Heart left ventricle (tissue), 16 donors: ENCODE data around the gene TRIP12. TPM values are rescaled to one million over a fixed set of nuclear protein-coding genes. Genes with fewer than 3 reads are reported as not detected.
A peak's percentile ranks its signal among the peaks of the same experiment; 100 is the strongest.

Experiments used
- ATAC-seq, 4 donors: fragments of 200-7000 bp; cut with Tn5 transposase; one replicate each; pipeline ENCODE4 v1.9.1; 2020 to 2022; ENCODE audit warnings: moderate library complexity in 4 of 4, mild to moderate bottlenecking in 3 of 4, moderate number of reproducible peaks in 1 of 4
- DNase-seq, 5 donors: peaks; one replicate each; pipeline ENCODE4 v3.0.0-alpha.2; 2020
- H3K27ac ChIP-seq, 12 donors: fragments of 200-600 bp; sonication (generic) in 4 of 12; one replicate each; pipeline versions ENCODE4 v1.5.0 to v1.8.0; 2016 to 2022; ENCODE audit warnings: mild to moderate bottlenecking in 2 of 12
- H3K27me3 ChIP-seq, 9 donors: fragments of 200-600 bp; sonication (generic) in 2 of 9; one replicate each; pipeline versions ENCODE4 v1.5.1 to v1.8.0; 2016 to 2022; ENCODE audit warnings: mild to moderate bottlenecking in 3 of 9
- H3K36me3 ChIP-seq, 9 donors: fragments of 200-600 bp; sonication (generic) in 2 of 9; one replicate each; pipeline versions ENCODE4 v1.5.0 to v1.8.0; 2018 to 2022; ENCODE audit warnings: mild to moderate bottlenecking in 2 of 9
- H3K4me1 ChIP-seq, 12 donors: fragments of 200-600 bp; sonication (generic) in 4 of 12; one replicate each; pipeline versions ENCODE4 v1.5.0 to v1.8.0; 2016 to 2022; ENCODE audit warnings: mild to moderate bottlenecking in 3 of 12
- H3K4me3 ChIP-seq, 12 donors: fragments of 200-600 bp; sonication (generic) in 4 of 12; one replicate each; pipeline versions ENCODE4 v1.5.0 to v1.8.0; 2017 to 2022; ENCODE audit warnings: mild to moderate bottlenecking in 9 of 12, moderate library complexity in 4 of 12
- H3K9me3 ChIP-seq, 12 donors: fragments of 200-600 bp; sonication (generic) in 4 of 12; one replicate each; pipeline versions ENCODE4 v1.5.0 to v1.8.0; 2016 to 2022; ENCODE audit warnings: mild to moderate bottlenecking in 1 of 12
- POLR2A ChIP-seq, 2 donors: fragments of 450-650 bp; IDR thresholded peaks; one replicate each; pipeline ENCODE4 v1.6.1; 2017; ENCODE audit warnings: antibody characterized with exemption in 2 of 2, mild to moderate bottlenecking in 2 of 2, moderate library complexity in 2 of 2
- WGBS, 4 donors: extraction: QIAGEN DNeasy Blood & Tissue Kit in 2 of 4; methylation state at CpG; one replicate each; pipeline versions ENCODE4 v1.1.5 to v1.1.7; 2013 to 2018; 5-methylcytosine and 5-hydroxymethylcytosine counted together
- intact Hi-C, 10 donors: fragments of 100-400 bp; cut with DNase I; formaldehyde crosslinking; loops; one replicate each; pipeline versions ENCODE4 v1.11.1 to v1.14.2; 2022
- polyA plus RNA-seq, 2 donors: library from polyadenylated mRNA; stranded (reverse); fragments of 200-250 nt; gene quantifications; one replicate each; pipeline ENCODE4 v1.2.3, GENCODE V29; 2013
- total RNA-seq, 9 donors: library from RNA; depleted of rRNA in 2 of 9; stranded (reverse); fragments of >200 nt in 2 of 9; fragmentation: NEBNext Ultra II Directional in 3 of 9; extraction: Animal tissue kit (Norgen Biotek cat#: 25700) in 3 of 9; gene quantifications; one replicate each; pipeline versions ENCODE4 v1.1.0 to v1.2.4, GENCODE V29; 2016 to 2023
- TF ChIP-seq, protein P1 (sequence below), 12 donors: fragments of 200-600 bp; sonication (generic) in 4 of 12; IDR thresholded peaks; one replicate each; pipeline versions ENCODE4 v1.5.0 to v1.8.0; 2018 to 2022; ENCODE audit warnings: antibody characterized with exemption in 12 of 12, mild to moderate bottlenecking in 5 of 12
- donor health status: ischemic (EF 13 %, LVEDD 7.1; RV severe dilation, severe dysfunction).
- donor health status: healthy with polysubstance abuse.
- donor health status: DM: no; HTN: yes; CAD: no.
- donor health status: DM: no; HTN: no; CAD: no.
- donor health status: ischemic (EF 25% LVEDD 6.9; RV normal size, moderate dysfunction).
- donor health status: ischemic (EF 25% LVEDD 5.7; RV mildly dilated, moderate dysfunction).
- donor health status: healthy.
- donor health status: DM: yes; HTN: yes; CAD: no.
- donor health status: ischemic (EF 35%, LVEDD 5.7; RV mildly dilated, moderate dysfunction).
- donor health status: nonischemic (EF 11% LVEDD 7.7; RV severe dilation, severe dysfunction).
- donor health status: DM: yes; HTN: yes; CAD: no.
- donor health status: PGD.
- donor health status: ischemic (EF 29% LVEDD 5.4; RV normal size, mild dysfunction).
- donor health status: nonischemic (EF 23%, LVEDD 6.1; RV moderate dilation, normal function).

TRIP12 gene
- total and polyA plus RNA-seq, 11 donors, result 16.1 to 245 (median 193) TPM

DNA sequence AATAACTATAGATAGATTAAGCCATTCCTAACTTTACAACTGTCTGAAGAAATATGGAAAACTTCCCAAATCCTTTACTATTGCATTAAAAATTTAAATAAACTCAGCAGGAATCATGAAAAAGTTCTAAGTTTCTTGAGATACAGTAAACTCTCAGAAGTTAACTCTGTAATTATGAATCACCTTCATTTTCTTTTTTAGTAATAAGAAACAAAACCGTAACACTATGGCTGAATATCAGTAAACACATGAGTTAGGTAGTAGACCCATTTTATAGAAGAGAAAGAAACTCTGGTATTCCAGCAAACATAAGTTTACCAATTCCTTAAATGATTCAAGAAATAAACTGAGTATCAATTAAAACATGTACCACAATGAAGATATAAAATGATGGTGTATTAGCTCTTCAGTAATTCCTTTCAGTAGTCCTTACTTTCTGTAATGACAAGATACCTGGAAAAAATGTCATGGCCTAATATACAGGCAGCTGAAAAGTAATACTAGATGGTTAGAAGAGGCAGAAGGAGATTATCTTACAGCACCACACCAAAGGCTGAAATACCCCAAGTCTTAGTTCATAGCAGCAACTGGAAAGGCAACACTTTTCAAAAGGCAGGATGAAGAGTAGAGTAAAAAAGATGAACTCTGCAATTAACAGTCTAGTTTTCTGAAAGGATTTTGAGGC, 11.5 kb downstream of the TRIP12 start:
- H3K9me3 ChIP-seq, result no peaks in the 10 kb centered on the region
- WGBS, 4 donors, result 93 to 95% (median 94%) methylated on average over 1 of the region's 1 CpG
- H3K4me3 ChIP-seq, result no peak overlapping the region
- TF ChIP-seq, protein P1, sequence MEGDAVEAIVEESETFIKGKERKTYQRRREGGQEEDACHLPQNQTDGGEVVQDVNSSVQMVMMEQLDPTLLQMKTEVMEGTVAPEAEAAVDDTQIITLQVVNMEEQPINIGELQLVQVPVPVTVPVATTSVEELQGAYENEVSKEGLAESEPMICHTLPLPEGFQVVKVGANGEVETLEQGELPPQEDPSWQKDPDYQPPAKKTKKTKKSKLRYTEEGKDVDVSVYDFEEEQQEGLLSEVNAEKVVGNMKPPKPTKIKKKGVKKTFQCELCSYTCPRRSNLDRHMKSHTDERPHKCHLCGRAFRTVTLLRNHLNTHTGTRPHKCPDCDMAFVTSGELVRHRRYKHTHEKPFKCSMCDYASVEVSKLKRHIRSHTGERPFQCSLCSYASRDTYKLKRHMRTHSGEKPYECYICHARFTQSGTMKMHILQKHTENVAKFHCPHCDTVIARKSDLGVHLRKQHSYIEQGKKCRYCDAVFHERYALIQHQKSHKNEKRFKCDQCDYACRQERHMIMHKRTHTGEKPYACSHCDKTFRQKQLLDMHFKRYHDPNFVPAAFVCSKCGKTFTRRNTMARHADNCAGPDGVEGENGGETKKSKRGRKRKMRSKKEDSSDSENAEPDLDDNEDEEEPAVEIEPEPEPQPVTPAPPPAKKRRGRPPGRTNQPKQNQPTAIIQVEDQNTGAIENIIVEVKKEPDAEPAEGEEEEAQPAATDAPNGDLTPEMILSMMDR (IDR thresholded peaks at IDR 0.05), result no peak
- no peak for TF ChIP-seq POLR2A (IDR thresholded peaks at IDR 0.05)
- peaks cover 0 to 69% (median 53%) of the 10 kb centered on the region in 12 donors for H3K4me1 ChIP-seq
- H3K27ac ChIP-seq, result no peak overlapping the region
- no peaks in the 10 kb centered on the region for H3K27me3 ChIP-seq
- ATAC-seq, result no peak
- intact Hi-C loops, result loop anchor here in 4 of 10 donors (5.0 to 10.0 kb wide), 4 partner anchors 63 to 417 kb away; partner anchors contain the start of gene SP140L (in 1 of the 4)
- DNase-seq, result no peak
- peaks cover 0 to 32% (median 18%) of the 10 kb centered on the region in 9 donors for H3K36me3 ChIP-seq

DNA sequence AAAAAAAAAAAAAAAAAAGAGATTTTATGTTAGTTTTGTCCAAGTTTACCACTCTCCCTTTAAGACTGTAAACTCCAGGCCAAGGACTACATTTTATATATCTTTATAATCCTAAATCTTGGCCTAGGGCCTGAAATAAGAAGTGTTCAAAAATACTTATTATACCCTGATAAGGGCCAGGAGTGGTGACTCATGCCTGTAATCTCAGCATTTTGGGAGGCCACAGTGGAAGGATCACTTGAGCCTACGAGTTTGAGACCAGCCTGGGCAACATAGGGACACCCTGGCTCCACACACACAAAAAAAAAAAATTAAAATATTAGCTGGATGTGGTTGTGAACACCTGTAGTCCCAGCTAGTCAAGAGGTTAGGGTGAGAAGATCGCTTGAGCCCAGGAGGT, 12.7 kb downstream of the TRIP12 start:
- intact Hi-C loops, result loop anchor here in 1 of 10 donors (10.0 kb wide), 1 partner anchor 54 kb away; no protein-coding TSS in a partner anchor
- Histone ChIP-seq H3K4me3 (no peak overlapping the region), H3K27me3 (no peaks in the 10 kb centered on the region), H3K9me3 (no peaks in the 10 kb centered on the region), H3K36me3 (peaks cover 0 to 38% (median 20%) of the 10 kb centered on the region in 9 donors), H3K27ac (no peak overlapping the region), H3K4me1 (peaks cover 0 to 61% (median 43%) of the 10 kb centered on the region in 12 donors)
- ATAC-seq, result peak in 1 of 4 donors; percentile 33
- DNase-seq, result no peak
- WGBS, 4 donors, result 68 to 77% (median 71%) methylated on average over 2 of the region's 2 CpGs
- TF ChIP-seq, protein P1 (IDR thresholded peaks at IDR 0.05), result no peak
- TF ChIP-seq POLR2A (IDR thresholded peaks at IDR 0.05), result no peak

DNA sequence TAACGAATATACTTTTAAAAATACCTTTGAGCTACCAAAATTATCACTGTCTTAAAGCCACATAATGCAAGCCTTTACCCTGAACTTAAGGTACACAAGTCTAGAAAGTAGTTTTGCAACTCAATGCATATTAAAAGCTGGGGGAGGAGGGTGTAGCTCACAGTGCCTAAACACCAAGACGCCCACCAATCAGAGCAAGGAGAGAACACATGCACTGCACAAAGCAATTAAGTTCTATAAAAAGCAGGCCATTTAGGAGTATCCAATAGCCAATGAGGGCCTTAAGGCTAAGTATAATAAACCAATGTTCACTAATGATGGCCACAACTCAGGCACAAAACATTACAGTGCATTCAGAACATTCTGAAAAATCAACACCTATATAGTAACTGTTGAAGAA, 16.2 kb downstream of the TRIP12 start:
- Histone ChIP-seq H3K36me3 (peaks cover 0 to 58% (median 29%) of the 10 kb centered on the region in 9 donors), H3K4me3 (no peak overlapping the region), H3K27me3 (no peaks in the 10 kb centered on the region), H3K27ac (no peak overlapping the region), H3K9me3 (no peaks in the 10 kb centered on the region), H3K4me1 (peaks cover 4 to 39% (median 26%) of the 10 kb centered on the region in 12 donors)
- WGBS, 4 donors, result 81 to 87% (median 83%) methylated on average over 2 of the region's 2 CpGs
- TF ChIP-seq POLR2A (IDR thresholded peaks at IDR 0.05), result no peak
- no peak for ATAC-seq
- intact Hi-C loops, result loop anchor here in 1 of 10 donors (10.0 kb wide), 1 partner anchor 51 kb away; no protein-coding TSS in a partner anchor
- no peak for DNase-seq

DNA sequence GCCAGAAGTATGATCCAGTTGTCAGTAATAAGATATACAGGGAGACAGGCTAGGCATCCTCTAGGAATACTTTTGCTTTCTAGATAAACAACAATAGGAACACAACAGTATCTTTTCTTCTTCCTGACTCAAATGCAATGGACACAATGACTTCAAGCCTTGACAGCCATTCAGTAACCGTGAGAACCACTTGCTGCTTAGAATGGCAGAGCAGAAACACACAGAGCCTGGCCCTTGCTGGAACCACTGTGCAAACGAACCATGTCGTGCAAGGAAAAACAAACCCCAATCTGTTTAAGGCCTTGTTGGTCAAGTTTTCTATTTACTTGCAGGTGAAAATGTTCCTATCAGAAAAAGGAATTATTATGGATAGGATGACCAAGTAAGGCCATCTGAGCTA, 18.8 kb downstream of the TRIP12 start:
- DNase-seq (no peak), ATAC-seq (no peak)
- WGBS, 4 donors, result 69 to 78% (median 77%) methylated on average over 3 of the region's 3 CpGs
- peaks cover 0 to 47% (median 20%) of the 10 kb centered on the region in 9 donors for H3K36me3 ChIP-seq
- H3K27me3 ChIP-seq, result no peaks in the 10 kb centered on the region
- no peak for TF ChIP-seq POLR2A (IDR thresholded peaks at IDR 0.05)
- TF ChIP-seq, protein P1 (IDR thresholded peaks at IDR 0.05), result no peak
- H3K27ac ChIP-seq, result no peak overlapping the region
- H3K4me3 ChIP-seq, result no peak overlapping the region
- peaks cover 4 to 38% (median 23%) of the 10 kb centered on the region in 12 donors for H3K4me1 ChIP-seq
- no peaks in the 10 kb centered on the region for H3K9me3 ChIP-seq
- intact Hi-C loops, result loop anchor here in 1 of 10 donors (10.0 kb wide), 1 partner anchor 48 kb away; no protein-coding TSS in a partner anchor
